Esophagus muscularis mucosa (tissue), 4 donors: Measurements from ENCODE around the gene LASP1. TPM values are rescaled to one million over a fixed set of nuclear protein-coding genes. Genes with fewer than 3 reads are reported as not detected.
"Not testable (repeated sequence)": the region's sequence is repeated elsewhere in the genome, so short reads cannot be mapped to it uniquely, and the experiment has no call there.

ENCODE experiments used
- DNase-seq: peaks from one replicate; pipeline ENCODE4 v3.0.0-alpha.2; 2017; ENCODE audit errors: extremely low spot score
- H3K27ac ChIP-seq, 4 donors: fragments of 200-600 bp; sonication (generic); replicated peaks in 1 of 4; 1 replicate in 3 of 4; 2 replicates in 1 of 4; pipeline ENCODE4 v1.5.1; 2016 to 2019; ENCODE audit warnings: mild to moderate bottlenecking in 1 of 4
- H3K27me3 ChIP-seq, 4 donors: fragments of 200-600 bp; sonication (generic); one replicate each; pipeline versions ENCODE4 v1.5.1 to v1.6.0; 2016 to 2019
- H3K36me3 ChIP-seq, 4 donors: fragments of 200-600 bp; sonication (generic); one replicate each; pipeline ENCODE4 v1.5.1; 2016 to 2019
- H3K4me1 ChIP-seq, 4 donors: fragments of 200-600 bp; sonication (generic); one replicate each; pipeline ENCODE4 v1.5.1; 2016 to 2019
- H3K4me3 ChIP-seq, 4 donors: fragments of 200-600 bp; sonication (generic); 1 replicate in 2 of 4; 2 replicates in 2 of 4; pipeline ENCODE4 v1.5.1; 2016 to 2019; ENCODE audit warnings: mild to moderate bottlenecking in 4 of 4, moderate library complexity in 1 of 4
- H3K9me3 ChIP-seq, 4 donors: fragments of 200-600 bp; sonication (generic); 1 replicate in 3 of 4; 2 replicates in 1 of 4; pipeline ENCODE4 v1.5.1; 2016 to 2019
- EP300 ChIP-seq: sonication (generic); formaldehyde crosslinking; IDR thresholded peaks from one replicate; pipeline ENCODE4 v1.6.1; 2017; ENCODE audit warnings: antibody characterized with exemption
- POLR2A ChIP-seq: fragments of 450-650 bp; IDR thresholded peaks from one replicate; pipeline ENCODE4 v1.6.1; 2017; ENCODE audit warnings: antibody characterized with exemption, moderate library complexity, mild to moderate bottlenecking, low read depth
- POLR2AphosphoS5 ChIP-seq, 2 donors: sonication (generic); formaldehyde crosslinking; IDR thresholded peaks; one replicate each; pipeline ENCODE4 v1.6.1; 2017; ENCODE audit warnings: antibody characterized with exemption in 2 of 2
- WGBS: methylation state at CpG from one replicate; pipeline ENCODE4 v1.1.5; 2018; 5-methylcytosine and 5-hydroxymethylcytosine counted together
- intact Hi-C: fragments of 100-400 bp; cut with DNase I; formaldehyde crosslinking; loops from one replicate; pipeline ENCODE4 v1.15.1; 2023
- total RNA-seq, 4 donors: library from RNA; depleted of rRNA; stranded (reverse); fragments of >200 nt; gene quantifications; one replicate each; pipeline versions ENCODE4 v1.1.0 to v1.2.1, GENCODE V29; 2016
- TF ChIP-seq, protein P1 (sequence below), 3 experiments: fragments of 200-600 bp in 2 of 3; fragments of 450-650 bp in 1 of 3; sonication (generic) in 2 of 3; IDR thresholded peaks; one replicate each; pipeline ENCODE4 v1.5.1; 2017 to 2019; ENCODE audit warnings: antibody characterized with exemption in 3 of 3, mild to moderate bottlenecking in 2 of 3, moderate library complexity in 1 of 3

Gene LASP1
- total RNA-seq, 4 donors from 2014 or later = 46.9 to 102 (median 74.7) TPM

GRCh38 chr17:38926293-38927070 lies 56.6 kb downstream of the LASP1 start:
- Histone ChIP-seq H3K27ac (peak overlapping the region in 3 of 4 donors; percentile 31 to 62 (median 53)), H3K27me3 (no peaks in the 10 kb centered on the region), H3K9me3 (no peaks in the 10 kb centered on the region), H3K4me1 (peaks cover 29 to 47% (median 42%) of the 10 kb centered on the region in 4 donors), H3K36me3 (no peaks in the 10 kb centered on the region), H3K4me3 (no peak overlapping the region)
- DNase-seq = peak; percentile 37
- intact Hi-C loops = loop anchor here (5.0 kb wide), 1 partner anchor 44 kb away; no protein-coding TSS in a partner anchor
- WGBS = 35% methylated on average over 2 of the region's 2 CpGs
- TF ChIP-seq EP300 (no peak), POLR2A (no peak), POLR2AphosphoS5 (IDR thresholded peaks at IDR 0.05) (no peak)
- TF ChIP-seq, protein P1, sequence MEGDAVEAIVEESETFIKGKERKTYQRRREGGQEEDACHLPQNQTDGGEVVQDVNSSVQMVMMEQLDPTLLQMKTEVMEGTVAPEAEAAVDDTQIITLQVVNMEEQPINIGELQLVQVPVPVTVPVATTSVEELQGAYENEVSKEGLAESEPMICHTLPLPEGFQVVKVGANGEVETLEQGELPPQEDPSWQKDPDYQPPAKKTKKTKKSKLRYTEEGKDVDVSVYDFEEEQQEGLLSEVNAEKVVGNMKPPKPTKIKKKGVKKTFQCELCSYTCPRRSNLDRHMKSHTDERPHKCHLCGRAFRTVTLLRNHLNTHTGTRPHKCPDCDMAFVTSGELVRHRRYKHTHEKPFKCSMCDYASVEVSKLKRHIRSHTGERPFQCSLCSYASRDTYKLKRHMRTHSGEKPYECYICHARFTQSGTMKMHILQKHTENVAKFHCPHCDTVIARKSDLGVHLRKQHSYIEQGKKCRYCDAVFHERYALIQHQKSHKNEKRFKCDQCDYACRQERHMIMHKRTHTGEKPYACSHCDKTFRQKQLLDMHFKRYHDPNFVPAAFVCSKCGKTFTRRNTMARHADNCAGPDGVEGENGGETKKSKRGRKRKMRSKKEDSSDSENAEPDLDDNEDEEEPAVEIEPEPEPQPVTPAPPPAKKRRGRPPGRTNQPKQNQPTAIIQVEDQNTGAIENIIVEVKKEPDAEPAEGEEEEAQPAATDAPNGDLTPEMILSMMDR (IDR thresholded peaks at IDR 0.05) = no peak

DNA sequence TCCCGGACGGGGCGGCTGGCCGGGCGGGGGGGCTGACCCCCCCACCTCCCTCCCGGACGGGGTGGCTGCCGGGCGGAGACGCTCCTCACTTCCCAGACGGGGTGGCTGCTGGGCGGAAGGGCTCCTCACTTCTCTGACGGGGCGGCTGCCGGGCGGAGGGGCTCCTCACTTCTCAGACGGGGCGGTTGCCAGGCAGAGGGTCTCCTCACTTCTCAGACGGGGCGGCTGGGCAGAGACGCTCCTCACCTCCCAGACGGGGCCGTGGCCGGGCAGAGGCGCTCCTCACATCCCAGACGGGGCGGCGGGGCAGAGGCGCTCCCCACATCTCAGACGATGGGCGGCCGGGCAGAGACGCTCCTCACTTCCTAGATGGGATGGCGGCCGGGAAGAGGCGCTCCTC lies 60.9 kb downstream of the LASP1 start:
- no CpG with 5 or more reads among the region's 36 CpGs for WGBS
- intact Hi-C loops, DNase-seq, H3K9me3 ChIP-seq, H3K4me3 ChIP-seq, H3K27ac ChIP-seq, H3K36me3 ChIP-seq, H3K27me3 ChIP-seq: not testable (repeated sequence)
- peaks cover 5 to 10% (median 9%) of the 10 kb centered on the region in 4 donors for H3K4me1 ChIP-seq

- H3K27ac ChIP-seq, intact Hi-C loops, H3K4me1 ChIP-seq, H3K4me3 ChIP-seq, H3K9me3 ChIP-seq, H3K36me3 ChIP-seq, H3K27me3 ChIP-seq, DNase-seq: not testable (repeated sequence)
- 81% methylated on average over 9 of the region's 9 CpGs for WGBS
Measured at GRCh38 chr17:38933962-38934361, 64.1 kb downstream of the LASP1 start.

DNA sequence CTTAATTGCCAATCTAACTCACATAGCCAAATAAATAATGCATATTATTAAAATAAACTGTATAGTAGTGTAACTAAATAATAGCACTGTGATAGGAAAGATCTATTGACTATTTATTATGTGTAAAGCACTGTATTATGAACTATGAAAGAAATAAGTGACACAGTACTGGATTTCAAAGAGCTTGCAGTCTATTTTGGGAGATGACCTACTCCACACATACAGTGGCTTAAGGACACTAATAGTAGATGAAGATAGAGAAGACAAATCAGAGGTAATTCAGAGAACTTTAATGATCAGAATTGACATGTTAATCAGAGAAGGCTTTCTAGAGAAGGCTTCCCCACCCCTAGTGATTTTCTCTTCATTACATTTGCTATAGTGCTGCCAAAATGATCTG lies 70.1 kb downstream of the LASP1 start:
- no peaks in the 10 kb centered on the region for H3K9me3 ChIP-seq
- no peak overlapping the region for H3K4me3 ChIP-seq
- H3K4me1 ChIP-seq = peaks cover 0 to 15% (median 13%) of the 10 kb centered on the region in 4 donors
- H3K36me3 ChIP-seq = no peaks in the 10 kb centered on the region
- intact Hi-C loops = no loop called here
- no peak for TF ChIP-seq POLR2A
- TF ChIP-seq EP300 = no peak
- TF ChIP-seq, protein P1 (IDR thresholded peaks at IDR 0.05) = no peak
- no peak for TF ChIP-seq POLR2AphosphoS5 (IDR thresholded peaks at IDR 0.05)
- no peaks in the 10 kb centered on the region for H3K27me3 ChIP-seq
- no peak overlapping the region for H3K27ac ChIP-seq
- no peak for DNase-seq

DNA sequence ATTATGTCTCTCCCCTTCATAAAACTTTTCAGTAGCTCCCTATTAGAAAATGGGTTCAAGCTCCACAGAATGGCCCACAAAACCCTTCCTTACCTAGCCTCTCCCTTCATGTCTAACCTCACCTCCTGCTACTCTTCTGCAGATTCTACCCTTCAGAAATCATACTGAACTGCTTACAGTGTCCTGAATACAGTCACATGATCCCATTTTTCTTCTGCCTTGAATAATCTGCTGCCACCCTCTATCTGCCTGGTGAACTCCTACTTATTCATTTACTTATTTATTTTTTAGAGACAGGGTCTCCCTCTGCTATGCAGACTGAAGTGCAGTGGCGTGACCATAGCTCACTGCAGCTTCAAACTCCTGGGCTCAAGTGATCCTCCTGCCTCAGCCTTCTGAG lies 70.5 kb downstream of the LASP1 start:
- Histone ChIP-seq H3K4me3 (no peak overlapping the region), H3K27me3 (no peaks in the 10 kb centered on the region), H3K9me3 (no peaks in the 10 kb centered on the region), H3K36me3 (no peaks in the 10 kb centered on the region), H3K27ac (no peak overlapping the region), H3K4me1 (peaks cover 0 to 15% (median 13%) of the 10 kb centered on the region in 4 donors)
- 95% methylated on average over 1 of the region's 1 CpG for WGBS
- no peak for DNase-seq
- intact Hi-C loops = no loop called here
- TF ChIP-seq EP300 (no peak), POLR2A (no peak), POLR2AphosphoS5 (IDR thresholded peaks at IDR 0.05) (no peak)
- TF ChIP-seq, protein P1 (IDR thresholded peaks at IDR 0.05) = no peak
